HL-60 (cell line): ENCODE results near the gene TMEM161A.

ENCODE experiments used
- GABPA ChIP-seq: IDR thresholded peaks from 2 replicates; pipeline ENCODE4 v1.6.1; 2012; ENCODE audit warnings: low read depth
- POLR2AphosphoS5 ChIP-seq: IDR thresholded peaks from 2 replicates; pipeline ENCODE4 v1.6.1; 2012; ENCODE audit warnings: low read depth
- TF ChIP-seq, protein P1 (sequence below): IDR thresholded peaks from one replicate; pipeline ENCODE4 v1.5.1; 2011; ENCODE audit warnings: low read length, control low read depth, inconsistent platforms; ENCODE audit not compliant: insufficient read depth
- TF ChIP-seq, protein P2 (sequence below): IDR thresholded peaks from 2 replicates; pipeline ENCODE4 v1.6.1; 2012; ENCODE audit warnings: low read depth; ENCODE audit not compliant: insufficient replicate concordance

DNA sequence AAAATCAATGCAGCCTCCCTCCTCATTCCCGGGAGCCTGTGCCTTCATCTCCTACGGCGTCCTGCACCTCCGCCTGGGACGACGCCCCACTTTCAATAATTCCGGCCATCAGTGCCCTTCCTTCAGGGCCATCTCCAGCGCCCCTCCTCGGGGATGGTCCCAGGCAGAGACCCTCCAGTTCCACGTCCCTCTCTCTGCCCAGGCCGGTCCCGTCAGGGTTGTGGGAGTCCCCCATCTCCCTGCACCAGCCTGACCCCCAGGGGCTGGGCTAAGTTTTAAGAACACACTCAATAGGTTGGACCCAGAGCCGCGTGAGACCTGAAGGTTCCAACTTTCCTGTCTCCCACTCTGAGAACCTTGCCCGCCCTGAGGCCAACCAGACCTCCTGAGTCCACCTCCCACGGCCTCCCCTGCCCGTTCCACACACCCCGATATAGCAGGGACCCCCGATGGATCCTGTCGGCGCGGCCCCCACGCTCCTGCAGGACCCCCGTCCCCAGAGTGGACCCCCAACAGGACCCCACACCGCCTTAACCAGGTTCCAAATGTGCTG, 646 bp downstream of the TMEM161A start:
- TF ChIP-seq, protein P1, sequence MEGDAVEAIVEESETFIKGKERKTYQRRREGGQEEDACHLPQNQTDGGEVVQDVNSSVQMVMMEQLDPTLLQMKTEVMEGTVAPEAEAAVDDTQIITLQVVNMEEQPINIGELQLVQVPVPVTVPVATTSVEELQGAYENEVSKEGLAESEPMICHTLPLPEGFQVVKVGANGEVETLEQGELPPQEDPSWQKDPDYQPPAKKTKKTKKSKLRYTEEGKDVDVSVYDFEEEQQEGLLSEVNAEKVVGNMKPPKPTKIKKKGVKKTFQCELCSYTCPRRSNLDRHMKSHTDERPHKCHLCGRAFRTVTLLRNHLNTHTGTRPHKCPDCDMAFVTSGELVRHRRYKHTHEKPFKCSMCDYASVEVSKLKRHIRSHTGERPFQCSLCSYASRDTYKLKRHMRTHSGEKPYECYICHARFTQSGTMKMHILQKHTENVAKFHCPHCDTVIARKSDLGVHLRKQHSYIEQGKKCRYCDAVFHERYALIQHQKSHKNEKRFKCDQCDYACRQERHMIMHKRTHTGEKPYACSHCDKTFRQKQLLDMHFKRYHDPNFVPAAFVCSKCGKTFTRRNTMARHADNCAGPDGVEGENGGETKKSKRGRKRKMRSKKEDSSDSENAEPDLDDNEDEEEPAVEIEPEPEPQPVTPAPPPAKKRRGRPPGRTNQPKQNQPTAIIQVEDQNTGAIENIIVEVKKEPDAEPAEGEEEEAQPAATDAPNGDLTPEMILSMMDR: no peak
- TF ChIP-seq POLR2AphosphoS5 (no peak), GABPA (no peak)
- TF ChIP-seq, protein P2, sequence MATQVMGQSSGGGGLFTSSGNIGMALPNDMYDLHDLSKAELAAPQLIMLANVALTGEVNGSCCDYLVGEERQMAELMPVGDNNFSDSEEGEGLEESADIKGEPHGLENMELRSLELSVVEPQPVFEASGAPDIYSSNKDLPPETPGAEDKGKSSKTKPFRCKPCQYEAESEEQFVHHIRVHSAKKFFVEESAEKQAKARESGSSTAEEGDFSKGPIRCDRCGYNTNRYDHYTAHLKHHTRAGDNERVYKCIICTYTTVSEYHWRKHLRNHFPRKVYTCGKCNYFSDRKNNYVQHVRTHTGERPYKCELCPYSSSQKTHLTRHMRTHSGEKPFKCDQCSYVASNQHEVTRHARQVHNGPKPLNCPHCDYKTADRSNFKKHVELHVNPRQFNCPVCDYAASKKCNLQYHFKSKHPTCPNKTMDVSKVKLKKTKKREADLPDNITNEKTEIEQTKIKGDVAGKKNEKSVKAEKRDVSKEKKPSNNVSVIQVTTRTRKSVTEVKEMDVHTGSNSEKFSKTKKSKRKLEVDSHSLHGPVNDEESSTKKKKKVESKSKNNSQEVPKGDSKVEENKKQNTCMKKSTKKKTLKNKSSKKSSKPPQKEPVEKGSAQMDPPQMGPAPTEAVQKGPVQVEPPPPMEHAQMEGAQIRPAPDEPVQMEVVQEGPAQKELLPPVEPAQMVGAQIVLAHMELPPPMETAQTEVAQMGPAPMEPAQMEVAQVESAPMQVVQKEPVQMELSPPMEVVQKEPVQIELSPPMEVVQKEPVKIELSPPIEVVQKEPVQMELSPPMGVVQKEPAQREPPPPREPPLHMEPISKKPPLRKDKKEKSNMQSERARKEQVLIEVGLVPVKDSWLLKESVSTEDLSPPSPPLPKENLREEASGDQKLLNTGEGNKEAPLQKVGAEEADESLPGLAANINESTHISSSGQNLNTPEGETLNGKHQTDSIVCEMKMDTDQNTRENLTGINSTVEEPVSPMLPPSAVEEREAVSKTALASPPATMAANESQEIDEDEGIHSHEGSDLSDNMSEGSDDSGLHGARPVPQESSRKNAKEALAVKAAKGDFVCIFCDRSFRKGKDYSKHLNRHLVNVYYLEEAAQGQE: no peak
